HG03342 (cell line): ENCODE results near the gene DNAH2.

ENCODE experiments used
- ATAC-seq: cut with Tn5 transposase; IDR thresholded peaks from one replicate; pipeline ENCODE4 v1.9.1; 2021; ENCODE audit warnings: mild to moderate bottlenecking, moderate library complexity; ENCODE audit not compliant: unreplicated experiment

The DNAH2 gene

DNA sequence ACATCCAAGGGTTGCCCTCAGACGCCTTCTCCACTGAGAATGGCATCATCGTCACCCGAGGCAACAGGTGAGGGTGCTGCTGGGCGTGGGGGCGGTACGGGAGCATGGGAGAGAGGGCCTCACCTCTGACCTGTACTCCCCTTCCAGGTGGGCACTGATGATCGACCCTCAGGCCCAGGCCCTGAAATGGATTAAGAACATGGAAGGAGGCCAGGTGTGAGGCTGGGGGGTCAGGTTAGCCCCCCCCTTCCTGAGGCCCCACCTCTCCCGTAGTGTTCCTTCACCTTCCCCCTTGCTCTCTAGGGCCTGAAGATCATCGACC is 100.1 kb downstream of the DNAH2 start:
- ATAC-seq = no peak

- no peak for ATAC-seq
These were observed 100.5 kb downstream of the DNAH2 start for GRCh38 chr17:7818026-7818425.

DNA sequence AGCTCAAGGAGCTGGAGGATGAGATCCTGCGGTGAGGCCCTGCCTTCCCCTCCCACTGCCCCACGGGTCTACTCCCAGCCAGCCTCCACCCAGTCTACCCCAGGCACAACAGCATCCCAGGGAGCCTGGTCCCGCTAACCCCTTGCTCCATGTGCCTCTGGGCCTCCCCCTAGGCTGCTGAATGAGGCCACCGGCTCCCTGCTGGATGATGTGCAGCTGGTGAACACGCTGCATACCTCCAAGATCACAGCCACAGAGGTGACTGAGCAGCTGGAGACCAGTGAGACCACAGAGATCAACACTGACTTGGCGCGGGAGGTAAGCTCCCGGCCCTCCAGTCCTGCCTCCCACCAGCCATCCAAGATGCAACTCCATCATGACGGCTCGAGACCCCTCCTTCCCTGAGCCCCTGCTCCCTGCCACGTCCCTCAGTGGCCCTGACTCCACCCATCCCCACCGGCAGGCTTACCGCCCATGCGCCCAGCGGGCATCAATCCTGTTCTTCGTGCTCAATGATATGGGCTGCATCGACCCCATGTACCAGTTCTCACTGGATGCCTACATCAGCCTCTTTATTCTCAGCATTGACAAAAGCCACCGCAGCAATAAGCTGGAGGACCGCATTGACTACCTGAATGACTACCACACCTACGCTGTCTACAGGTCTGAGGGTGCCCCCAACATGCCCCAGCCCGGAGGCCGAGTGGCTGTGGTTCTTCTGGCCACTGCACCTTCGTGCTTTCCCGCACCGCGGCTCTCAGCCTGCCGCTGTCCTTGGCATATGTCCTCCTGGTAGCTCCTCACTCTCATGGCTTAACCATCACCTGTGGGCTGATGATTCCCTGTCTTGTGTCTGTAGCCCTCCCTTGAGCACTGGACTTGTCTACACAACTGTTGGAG is 101.5 kb downstream of the DNAH2 start:
- no peak for ATAC-seq

GRCh38 chr17:7820231-7820630 is 102.7 kb downstream of the DNAH2 start:
- ATAC-seq = no peak

- no peak for ATAC-seq
These were observed 104.6 kb downstream of the DNAH2 start for GRCh38 chr17:7822126-7822525.

- ATAC-seq = no peak
These were observed 106.0 kb downstream of the DNAH2 start for GRCh38 chr17:7823581-7824001.

DNA sequence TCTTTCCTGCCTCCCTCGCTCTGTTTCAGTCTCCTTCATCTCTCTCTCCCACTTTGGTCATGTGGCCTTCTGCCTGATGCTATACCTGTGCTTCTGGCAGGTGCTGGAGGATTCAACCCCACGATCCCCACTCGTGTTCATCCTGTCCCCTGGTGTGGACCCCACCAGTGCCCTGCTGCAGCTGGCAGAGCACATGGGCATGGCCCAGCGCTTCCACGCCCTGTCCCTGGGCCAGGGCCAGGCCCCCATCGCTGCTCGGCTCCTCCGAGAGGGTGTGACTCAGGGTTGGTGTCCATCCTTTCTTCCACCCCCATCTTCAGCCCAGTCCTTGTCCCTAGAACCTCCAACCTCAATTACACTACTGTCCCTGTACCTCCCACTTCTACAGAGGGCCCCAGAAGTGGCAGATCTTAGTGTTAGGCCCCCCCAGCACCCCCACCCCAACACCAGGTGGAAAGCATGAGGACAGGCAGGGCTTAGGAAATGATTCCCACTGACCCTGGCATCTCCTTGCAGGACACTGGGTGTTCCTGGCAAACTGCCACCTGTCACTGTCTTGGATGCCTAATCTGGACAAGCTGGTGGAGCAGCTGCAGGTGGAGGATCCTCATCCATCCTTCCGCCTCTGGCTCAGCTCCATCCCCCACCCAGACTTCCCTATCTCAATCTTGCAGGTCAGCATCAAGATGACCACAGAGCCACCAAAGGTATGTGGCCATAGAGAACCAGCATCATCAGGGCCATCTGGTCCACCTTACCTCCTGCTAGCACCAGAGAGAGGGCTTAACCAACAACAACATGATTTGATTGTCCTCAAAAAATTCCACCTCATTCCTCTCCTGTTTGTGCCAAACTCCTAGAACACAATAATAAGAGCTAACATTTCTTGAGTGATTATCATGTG is 106.7 kb downstream of the DNAH2 start:
- no peak for ATAC-seq

DNA sequence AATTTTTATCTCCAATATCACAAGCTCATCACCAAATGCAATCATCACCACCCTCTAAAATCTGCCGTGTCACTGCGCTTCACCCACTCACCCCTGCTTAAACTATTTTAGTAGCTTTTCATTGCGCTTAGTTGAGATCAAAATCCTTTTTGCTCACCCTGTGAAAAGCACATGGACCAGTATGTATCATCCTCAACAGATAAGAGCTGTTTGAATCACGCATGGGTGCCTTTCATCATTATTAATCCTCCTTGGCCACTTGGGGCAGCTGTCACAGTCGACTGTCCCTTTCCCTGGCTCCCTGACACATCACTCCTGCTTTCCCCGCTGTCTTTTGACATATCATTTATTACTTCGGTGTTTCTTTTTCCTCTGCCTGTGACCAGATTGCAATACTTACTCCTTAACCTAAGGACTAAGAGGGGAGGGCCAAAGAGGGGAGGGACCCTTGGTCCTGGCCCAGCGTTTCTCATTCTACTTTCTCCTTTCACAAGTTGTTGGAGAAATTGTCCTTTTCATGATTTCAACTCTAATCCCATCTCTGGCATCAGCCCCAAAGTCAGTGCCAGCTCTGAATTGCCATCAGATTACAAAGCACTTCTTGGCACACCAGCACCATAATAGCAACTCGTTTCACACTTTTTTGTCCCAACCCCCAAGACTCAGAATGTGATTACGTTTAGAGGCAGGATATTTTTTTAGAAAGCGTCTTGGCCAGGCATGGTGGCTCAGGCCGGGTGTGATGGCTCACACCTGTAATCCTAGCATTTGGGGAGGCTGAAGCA is 107.9 kb downstream of the DNAH2 start:
- ATAC-seq = no peak

GRCh38 chr17:7830616-7831015 is 113.1 kb downstream of the DNAH2 start:
- ATAC-seq = no peak

DNA sequence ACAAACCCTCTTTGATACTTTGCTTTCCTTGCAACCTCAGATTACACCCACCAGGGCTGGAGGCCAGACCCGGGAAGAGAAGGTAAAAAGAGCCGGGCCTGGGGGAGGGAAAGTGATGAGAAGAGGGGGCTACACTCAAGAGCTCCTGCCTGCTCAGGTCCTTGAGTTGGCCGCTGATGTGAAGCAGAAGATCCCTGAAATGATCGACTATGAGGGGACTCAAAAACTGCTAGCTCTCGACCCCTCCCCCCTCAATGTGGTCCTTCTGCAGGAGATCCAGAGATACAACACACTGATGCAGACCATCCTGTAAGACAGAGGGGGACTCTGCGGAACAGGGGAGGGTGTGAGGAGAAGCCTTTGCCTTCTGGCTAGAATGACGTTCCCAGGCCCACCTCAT is 113.7 kb downstream of the DNAH2 start:
- ATAC-seq = no peak

GRCh38 chr17:7832431-7832830 is 114.9 kb downstream of the DNAH2 start:
- ATAC-seq = no peak

DNA sequence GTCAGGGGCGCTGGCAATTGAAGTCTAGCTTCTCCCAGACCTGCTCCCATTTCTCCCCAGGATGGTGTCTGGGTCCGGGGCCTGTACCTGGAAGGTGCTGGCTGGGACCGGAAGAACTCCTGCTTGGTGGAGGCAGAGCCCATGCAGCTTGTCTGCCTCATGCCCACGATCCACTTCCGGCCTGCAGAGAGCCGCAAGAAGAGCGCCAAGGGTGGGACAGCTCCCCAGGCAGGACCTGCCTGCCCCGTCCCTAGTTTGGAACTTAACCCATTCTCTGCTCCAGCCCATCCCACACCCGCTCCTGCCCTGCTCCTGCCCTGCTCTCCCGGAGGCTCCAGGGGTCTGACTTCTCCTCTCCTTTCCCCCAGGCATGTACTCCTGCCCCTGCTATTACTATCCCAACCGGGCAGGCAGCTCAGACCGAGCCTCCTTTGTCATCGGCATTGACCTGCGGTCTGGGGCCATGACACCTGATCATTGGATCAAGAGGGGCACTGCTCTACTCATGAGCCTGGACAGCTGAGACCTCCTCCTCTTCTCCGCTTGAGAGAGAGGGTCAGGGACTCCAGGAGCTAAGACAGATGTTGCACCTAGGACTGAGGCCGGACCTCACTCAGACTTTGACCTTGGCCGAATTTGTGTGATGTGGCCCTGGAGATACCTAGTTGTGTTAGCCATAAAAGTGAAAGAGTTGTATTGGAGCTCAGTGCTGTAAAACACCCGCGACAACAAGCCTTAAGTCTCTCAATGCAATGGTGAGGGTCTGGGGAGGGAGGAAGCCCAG is 115.7 kb downstream of the DNAH2 start:
- ATAC-seq = no peak

DNA sequence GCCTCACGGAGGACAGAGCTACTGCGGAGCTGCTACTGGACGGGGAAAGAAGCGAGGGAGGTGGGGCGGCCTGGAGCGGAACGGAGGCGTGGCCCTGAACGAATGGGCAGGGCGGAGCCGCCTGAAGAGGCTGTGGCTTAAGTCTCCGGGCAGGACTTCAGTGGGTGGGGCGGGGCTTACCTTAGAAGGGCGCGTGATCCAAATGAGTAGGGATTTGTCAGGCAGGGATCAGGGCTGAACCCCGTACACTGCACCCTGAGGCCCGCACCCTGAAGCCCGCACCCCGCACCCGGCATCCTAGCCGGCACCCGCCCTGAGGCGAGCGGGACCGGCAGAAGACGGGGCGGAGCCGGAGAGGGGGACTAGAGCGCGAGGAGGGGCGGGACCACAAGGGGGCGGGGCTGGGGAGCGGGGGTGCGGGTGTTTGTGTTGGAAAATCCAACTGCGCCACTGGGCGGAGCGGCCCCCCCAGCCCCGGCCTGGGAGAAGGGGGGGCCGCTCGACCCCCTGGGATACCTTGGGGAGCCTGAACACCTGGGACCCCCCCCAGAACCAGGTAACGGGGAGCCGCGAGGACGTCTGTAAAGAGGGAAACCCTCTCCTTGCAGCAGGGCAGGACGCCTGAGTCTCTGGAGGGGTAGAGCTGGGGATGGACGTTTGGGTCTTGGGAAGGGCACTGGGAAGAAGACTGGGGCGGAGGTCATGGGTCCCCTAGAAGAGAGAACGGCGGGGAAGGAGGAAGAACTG is 116.4 kb downstream of the DNAH2 start, which contains the start of gene KDM6B:
Gene KDM6B, plus strand, starts transcription at position 423 of the 747 bp plus-strand sequence. CDS start 11,338 bp downstream, outside the sequence.
- peak; percentile 47 for ATAC-seq

GRCh38 chr17:7834542-7834956 is 117.0 kb downstream of the DNAH2 start:
- no peak for ATAC-seq

- ATAC-seq = peak; percentile 45
These were observed 117.6 kb downstream of the DNAH2 start for GRCh38 chr17:7834957-7835813.

DNA sequence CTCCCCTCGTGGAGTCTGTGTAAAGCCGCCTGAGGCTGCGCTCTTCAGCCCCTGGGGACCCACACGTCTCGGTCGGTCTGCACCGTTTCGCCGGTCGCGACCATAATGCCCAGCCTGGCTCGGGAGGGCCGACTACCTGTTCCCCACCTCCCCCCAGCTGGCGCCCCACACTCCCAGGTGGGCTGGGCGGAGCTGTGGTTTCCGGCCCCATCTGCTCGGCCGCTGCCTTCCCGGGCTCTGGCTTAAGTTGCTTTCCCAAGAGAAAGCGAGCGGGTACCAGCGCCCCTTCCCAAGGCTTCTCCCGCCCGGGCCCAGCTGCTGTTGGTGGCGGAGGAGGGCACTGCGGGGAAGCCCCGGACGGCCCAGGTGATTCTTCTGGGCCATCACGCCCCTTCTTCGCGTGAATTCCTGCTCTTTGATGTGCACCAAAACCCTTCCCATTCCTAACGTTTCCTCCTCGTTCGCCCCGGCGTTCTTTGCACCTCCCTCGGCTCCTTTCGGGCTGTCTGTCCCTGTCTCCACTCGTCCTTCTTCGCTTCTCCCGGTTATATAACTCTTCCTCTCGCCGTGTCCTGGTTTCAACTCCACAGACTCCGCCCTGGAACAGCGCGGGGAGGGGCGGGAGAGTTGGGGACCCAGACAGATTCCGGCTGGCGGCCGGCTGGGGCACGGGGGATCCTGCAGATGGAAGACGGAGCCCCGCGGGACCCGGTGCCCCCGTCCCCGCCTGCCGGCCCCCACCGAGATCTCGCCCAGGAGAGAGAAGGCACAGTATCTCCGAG is 118.5 kb downstream of the DNAH2 start:
- ATAC-seq = peak; percentile 4

- no peak for ATAC-seq
These were observed 119.3 kb downstream of the DNAH2 start for GRCh38 chr17:7836596-7837407.
